Measurements from ENCODE around the gene IP6K2. TPM values are rescaled to one million over a fixed set of nuclear protein-coding genes. Genes with fewer than 3 reads are reported as not detected.
A peak's percentile ranks its signal among the peaks of the same experiment; 100 is the strongest.

The IP6K2 gene
- total RNA-seq, 5 donors from 2014 or later (not counting 1 experiment from before 2014, with no cell fraction given) = 69.0 to 95.7 (median 77.6) TPM

DNA sequence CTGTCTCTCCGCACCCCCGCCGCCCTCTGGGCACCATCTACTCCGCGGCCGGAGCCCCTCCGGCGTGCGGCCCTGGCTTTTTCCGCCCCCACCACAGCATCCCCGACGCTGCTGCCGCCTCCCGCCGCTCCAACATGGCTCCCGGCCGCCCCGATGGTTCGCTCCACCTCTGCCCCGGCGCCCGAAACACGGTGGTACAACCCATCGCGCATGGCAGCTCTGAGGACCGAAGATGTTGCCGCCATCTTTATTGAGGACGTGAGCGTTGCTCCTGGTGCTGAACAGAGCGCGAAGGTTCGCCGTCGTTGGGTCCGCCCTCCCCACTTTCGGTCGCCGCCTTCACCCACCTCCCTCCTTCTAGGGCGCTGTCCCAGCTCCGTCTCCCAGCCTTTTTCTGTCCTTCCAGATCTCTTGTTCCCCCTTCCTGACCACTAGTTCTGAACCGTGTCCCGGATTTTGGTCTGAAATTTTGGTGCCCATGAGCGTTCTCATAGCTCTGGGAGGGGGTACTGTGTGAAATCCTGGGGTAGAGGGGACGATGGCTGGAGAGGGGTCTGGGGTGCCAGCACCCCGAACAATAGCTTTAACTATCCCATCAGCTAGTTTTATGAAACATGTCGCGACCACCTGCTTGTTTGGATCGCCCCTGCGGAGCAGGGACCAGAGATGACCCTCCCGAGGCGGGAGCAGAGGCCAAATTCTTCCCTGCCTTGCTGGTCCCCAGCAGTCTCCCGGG, 54.1 kb downstream of the IP6K2 start, which contains the start of gene CELSR3:
Gene CELSR3, minus strand, starts transcription at position 134 of the 736 bp plus-strand sequence. CDS start 252 bp downstream, outside the sequence.
- POLR2A ChIA-PET = no interaction called here
- DNase-seq (peak in 30 of 35 experiments; percentile 21 to 78 (median 42)), ATAC-seq (replicated peaks in 1 of 4) (peak in 3 of 4 experiments; percentile 14 to 31 (median 28))
- Mint-ChIP-seq H3K9me3 (no peaks in the 10 kb centered on the region), H3K27me3 (peaks cover 20 to 26% of the 10 kb centered on the region in 2 donors), H3K36me3 (no peaks in the 10 kb centered on the region), H3K4me3 (peak within 1 kb of the TSS; percentile 68 to 78 (median 78)), H3K4me1 (peaks cover 14 to 27% (median 18%) of the 10 kb centered on the region in 3 donors), H3K27ac (peak within 1 kb of the TSS in 1 of 2 donors; percentile 27)
- Histone ChIP-seq H3K36me3 (ENCODE audit: control insufficient read depth in 2 of 2, extremely low read depth in 1 of 2, insufficient read depth in 1 of 2, low read length in 1 of 2) (no peaks in the 10 kb centered on the region), H3K27me3 (replicated peaks in 1 of 2; ENCODE audit: control insufficient read depth in 2 of 2, extremely low read depth in 1 of 2, insufficient read depth in 2 of 2, low read length in 1 of 2) (peaks cover 2 to 58% of the 10 kb centered on the region in 2 experiments), H3K4me1 (ENCODE audit: control insufficient read depth in 1 of 2, extremely low read depth in 1 of 2, insufficient read depth in 2 of 2, low read length in 2 of 2) (peaks cover 3 to 36% of the 10 kb centered on the region in 2 experiments), H3K27ac (ENCODE audit: low read length) (peak within 1 kb of the TSS; percentile 44), H3K4me3 (ENCODE audit: control insufficient read depth in 1 of 2, extremely low read depth in 1 of 2, low read length in 1 of 2) (peak within 1 kb of the TSS; percentile 66 to 77), H3K9me3 (no peaks in the 10 kb centered on the region)
- WGBS (ENCODE audit: insufficient coverage) = 4% methylated on average over 44 of the region's 52 CpGs
- CTCF ChIA-PET = no interaction called here

DNA sequence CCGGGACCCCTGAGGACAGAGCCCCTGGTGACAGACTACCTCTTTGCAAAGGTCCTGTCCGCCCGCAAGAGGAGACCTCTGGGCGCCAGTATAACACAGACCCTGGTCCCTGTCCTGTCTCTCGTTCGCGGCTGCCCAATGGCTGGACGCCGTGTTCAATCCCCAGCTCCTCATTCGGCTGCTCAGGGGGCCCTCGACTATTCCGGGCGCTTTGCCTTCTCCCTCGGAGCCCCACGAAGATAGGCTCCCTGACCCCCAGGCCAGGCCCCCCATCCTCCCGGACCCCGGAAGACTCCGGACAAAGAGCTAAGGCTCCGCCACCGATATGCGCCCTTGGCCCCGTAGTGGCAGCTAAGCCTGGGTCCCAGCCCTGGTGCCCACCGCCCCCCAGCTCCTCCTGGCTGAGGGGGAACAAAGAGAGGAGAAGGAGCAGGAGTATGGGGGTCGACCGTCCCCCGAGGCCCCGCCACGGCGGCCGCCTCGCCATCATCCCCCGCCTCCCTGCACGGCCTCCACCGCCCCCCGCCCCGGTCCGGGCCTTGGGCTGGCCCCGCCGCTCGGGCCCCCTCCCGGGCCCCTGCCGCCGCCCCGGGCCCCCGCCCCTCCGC, 54.8 kb downstream of the IP6K2 start:
- Histone ChIP-seq H3K9me3 (no peaks in the 10 kb centered on the region), H3K4me3 (ENCODE audit: control insufficient read depth in 1 of 2, extremely low read depth in 1 of 2, low read length in 1 of 2) (peak overlapping the region in 1 of 2 donors; percentile 42), H3K27ac (ENCODE audit: low read length) (no peak overlapping the region), H3K4me1 (ENCODE audit: control insufficient read depth in 1 of 2, extremely low read depth in 1 of 2, insufficient read depth in 2 of 2, low read length in 2 of 2) (peaks cover 3 to 40% of the 10 kb centered on the region in 2 experiments), H3K27me3 (replicated peaks in 1 of 2; ENCODE audit: control insufficient read depth in 2 of 2, extremely low read depth in 1 of 2, insufficient read depth in 2 of 2, low read length in 1 of 2) (peaks cover 2 to 62% of the 10 kb centered on the region in 2 experiments), H3K36me3 (ENCODE audit: control insufficient read depth in 2 of 2, extremely low read depth in 1 of 2, insufficient read depth in 1 of 2, low read length in 1 of 2) (no peaks in the 10 kb centered on the region)
- ATAC-seq (replicated peaks in 1 of 4) = no peak
- peaks cover 20 to 26% of the 10 kb centered on the region in 2 donors for H3K27me3 Mint-ChIP-seq
- peaks cover 14 to 31% (median 18%) of the 10 kb centered on the region in 3 donors for H3K4me1 Mint-ChIP-seq
- no peak for DNase-seq
- ChIA-PET POLR2A (no interaction called here), CTCF (no interaction called here)
- 8% methylated on average over 23 of the region's 46 CpGs for WGBS (ENCODE audit: insufficient coverage)
- H3K27ac Mint-ChIP-seq = no peak overlapping the region
- H3K36me3 Mint-ChIP-seq = no peaks in the 10 kb centered on the region
- peak overlapping the region in 1 of 3 donors; percentile 78 for H3K4me3 Mint-ChIP-seq
- no peaks in the 10 kb centered on the region for H3K9me3 Mint-ChIP-seq

DNA sequence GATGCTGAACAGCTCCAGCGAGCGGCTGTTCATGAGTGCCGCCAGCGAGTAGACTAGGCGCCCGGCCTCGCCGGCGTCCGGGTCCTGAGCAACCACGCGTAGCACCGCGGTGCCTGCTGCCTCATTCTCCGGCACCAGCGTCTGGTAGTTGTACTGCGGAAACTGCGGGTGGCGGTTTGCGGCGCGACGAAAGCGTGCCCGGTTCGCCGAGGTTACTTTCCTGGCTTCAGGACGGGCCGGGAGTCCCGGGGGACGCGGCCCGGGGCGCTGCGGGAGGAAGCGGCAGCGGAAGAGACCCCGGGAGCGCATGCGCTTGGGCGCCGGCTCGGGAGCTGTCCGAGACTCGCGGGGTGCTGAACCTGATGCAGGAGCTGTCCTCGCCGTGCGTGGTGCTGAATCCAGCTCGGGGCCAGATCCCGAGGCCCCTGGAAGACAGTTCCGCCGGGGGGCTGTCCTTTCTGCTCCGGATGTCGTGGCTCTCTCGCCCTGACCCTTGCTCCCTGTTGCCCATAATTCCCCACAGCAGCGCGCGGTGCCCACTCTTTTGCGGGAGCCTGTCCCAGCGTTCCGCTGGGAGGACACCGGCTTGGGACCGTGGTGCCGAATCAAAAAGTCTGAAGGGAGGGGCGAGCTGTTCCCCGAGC, 55.4 kb downstream of the IP6K2 start:
- no peaks in the 10 kb centered on the region for H3K9me3 ChIP-seq
- peaks cover 3 to 47% of the 10 kb centered on the region in 2 experiments for H3K4me1 ChIP-seq (ENCODE audit: control insufficient read depth in 1 of 2, extremely low read depth in 1 of 2, insufficient read depth in 2 of 2, low read length in 2 of 2)
- 4% methylated on average over 66 of the region's 67 CpGs for WGBS (ENCODE audit: insufficient coverage)
- CTCF ChIA-PET = interaction anchor here in 1 of 2 donors (0.6 kb wide), 1 partner anchor 22 kb away, joined by 4 read pairs; no protein-coding TSS in a partner anchor
- no peaks in the 10 kb centered on the region for H3K36me3 Mint-ChIP-seq
- H3K4me3 Mint-ChIP-seq = peak overlapping the region; percentile 13 to 54 (median 21)
- DNase-seq (peak; percentile 35 to 86 (median 70)), ATAC-seq (replicated peaks in 1 of 4) (peak; percentile 45 to 63 (median 48))
- H3K4me1 Mint-ChIP-seq = peaks cover 14 to 36% (median 24%) of the 10 kb centered on the region in 3 donors
- H3K27me3 Mint-ChIP-seq = peaks cover 20 to 26% of the 10 kb centered on the region in 2 donors
- H3K36me3 ChIP-seq (ENCODE audit: control insufficient read depth in 2 of 2, extremely low read depth in 1 of 2, insufficient read depth in 1 of 2, low read length in 1 of 2) = no peaks in the 10 kb centered on the region
- H3K9me3 Mint-ChIP-seq = no peaks in the 10 kb centered on the region
- no peak overlapping the region for H3K27ac Mint-ChIP-seq
- peak overlapping the region; percentile 34 to 42 for H3K4me3 ChIP-seq (ENCODE audit: control insufficient read depth in 1 of 2, extremely low read depth in 1 of 2, low read length in 1 of 2)
- POLR2A ChIA-PET = interaction anchor here in 1 of 2 donors (0.5 kb wide), 1 partner anchor 759 kb away, joined by 3 read pairs; no protein-coding TSS in a partner anchor
- no peak overlapping the region for H3K27ac ChIP-seq (ENCODE audit: low read length)
- peaks cover 2 to 65% of the 10 kb centered on the region in 2 experiments for H3K27me3 ChIP-seq (replicated peaks in 1 of 2; ENCODE audit: control insufficient read depth in 2 of 2, extremely low read depth in 1 of 2, insufficient read depth in 2 of 2, low read length in 1 of 2)

DNA sequence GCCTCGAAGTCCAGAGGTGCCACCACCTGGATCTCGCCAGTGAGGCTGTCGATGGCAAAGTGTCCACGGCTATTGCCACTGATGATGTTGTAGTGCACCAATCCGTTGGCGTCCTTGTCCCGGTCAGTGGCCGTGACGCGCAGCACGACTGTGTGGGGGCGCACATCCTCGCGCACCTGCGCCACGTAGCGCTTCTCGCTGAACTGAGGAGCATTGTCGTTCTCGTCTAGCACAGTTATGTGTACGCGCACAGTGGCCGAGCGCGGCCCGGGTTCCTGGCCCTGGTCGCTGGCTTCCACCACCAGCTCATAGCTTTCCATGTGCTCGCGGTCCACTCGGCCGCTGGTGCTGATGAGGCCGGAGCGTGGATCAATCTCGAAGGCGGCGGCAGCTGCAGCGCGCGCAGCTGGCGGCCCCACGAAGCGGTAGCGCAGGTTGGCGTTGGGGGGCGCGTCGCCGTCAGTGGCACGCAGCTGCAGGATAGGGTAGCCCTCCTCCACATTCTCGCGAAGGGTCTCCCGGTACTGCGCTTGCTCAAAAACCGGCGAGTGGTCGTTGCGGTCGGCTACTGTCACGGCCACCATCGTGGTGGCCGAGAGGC, 56.1 kb downstream of the IP6K2 start:
- H3K27ac Mint-ChIP-seq = no peak overlapping the region
- Histone ChIP-seq H3K4me1 (ENCODE audit: control insufficient read depth in 1 of 2, extremely low read depth in 1 of 2, insufficient read depth in 2 of 2, low read length in 2 of 2) (peaks cover 3 to 51% of the 10 kb centered on the region in 2 experiments), H3K36me3 (ENCODE audit: control insufficient read depth in 2 of 2, extremely low read depth in 1 of 2, insufficient read depth in 1 of 2, low read length in 1 of 2) (no peaks in the 10 kb centered on the region), H3K9me3 (no peaks in the 10 kb centered on the region), H3K27me3 (replicated peaks in 1 of 2; ENCODE audit: control insufficient read depth in 2 of 2, extremely low read depth in 1 of 2, insufficient read depth in 2 of 2, low read length in 1 of 2) (peaks cover 2 to 65% of the 10 kb centered on the region in 2 experiments), H3K4me3 (ENCODE audit: control insufficient read depth in 1 of 2, extremely low read depth in 1 of 2, low read length in 1 of 2) (peak overlapping the region in 1 of 2 donors; percentile 42), H3K27ac (ENCODE audit: low read length) (no peak overlapping the region)
- peaks cover 20 to 26% of the 10 kb centered on the region in 2 donors for H3K27me3 Mint-ChIP-seq
- POLR2A ChIA-PET = no interaction called here
- no peaks in the 10 kb centered on the region for H3K36me3 Mint-ChIP-seq
- WGBS (ENCODE audit: insufficient coverage) = 68% methylated on average over 61 of the region's 61 CpGs
- H3K9me3 Mint-ChIP-seq = no peaks in the 10 kb centered on the region
- H3K4me3 Mint-ChIP-seq = peak overlapping the region in 1 of 3 donors; percentile 54
- no peak for DNase-seq
- CTCF ChIA-PET = no interaction called here
- no peak for ATAC-seq (replicated peaks in 1 of 4)
- peaks cover 14 to 37% (median 25%) of the 10 kb centered on the region in 3 donors for H3K4me1 Mint-ChIP-seq

DNA sequence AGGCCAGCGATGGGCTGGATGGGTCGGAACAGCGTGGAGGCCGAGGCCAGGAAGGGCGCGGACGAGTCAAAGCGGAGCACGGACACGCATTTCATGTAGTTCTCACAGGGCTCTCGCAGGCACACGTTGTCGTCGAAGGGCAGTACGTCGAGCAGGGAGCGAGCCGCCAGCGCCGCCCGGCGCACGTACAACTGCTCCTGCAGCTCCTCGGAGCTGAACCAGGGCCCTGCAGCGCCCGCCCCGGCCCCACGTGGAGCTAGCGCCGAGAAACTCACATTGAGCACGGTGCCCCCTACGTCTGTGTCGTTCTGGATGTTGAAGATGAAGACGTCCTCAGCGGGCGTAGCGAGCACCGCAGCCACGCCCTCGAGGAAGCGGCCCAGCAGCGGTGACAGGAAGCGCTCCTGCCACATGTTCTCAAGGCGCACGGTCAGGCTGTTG, 60.2 kb downstream of the IP6K2 start:
- Mint-ChIP-seq H3K27ac (peak overlapping the region; percentile 34 to 65), H3K9me3 (no peaks in the 10 kb centered on the region), H3K36me3 (no peaks in the 10 kb centered on the region), H3K4me3 (peak overlapping the region; percentile 65 to 74 (median 72)), H3K27me3 (peaks cover 12 to 16% of the 10 kb centered on the region in 2 donors), H3K4me1 (peaks cover 0 to 26% (median 15%) of the 10 kb centered on the region in 3 donors)
- DNase-seq = peak in 28 of 35 experiments; percentile 15 to 55 (median 28)
- 58% methylated on average over 45 of the region's 45 CpGs for WGBS (ENCODE audit: insufficient coverage)
- no peaks in the 10 kb centered on the region for H3K36me3 ChIP-seq (ENCODE audit: control insufficient read depth in 2 of 2, extremely low read depth in 1 of 2, insufficient read depth in 1 of 2, low read length in 1 of 2)
- ATAC-seq (replicated peaks in 1 of 4) = peak in 1 of 4 experiments; percentile 15
- POLR2A ChIA-PET = no interaction called here
- H3K9me3 ChIP-seq = no peaks in the 10 kb centered on the region
- peaks cover 0 to 37% of the 10 kb centered on the region in 2 experiments for H3K4me1 ChIP-seq (ENCODE audit: control insufficient read depth in 1 of 2, extremely low read depth in 1 of 2, insufficient read depth in 2 of 2, low read length in 2 of 2)
- peak overlapping the region; percentile 46 to 52 for H3K4me3 ChIP-seq (ENCODE audit: control insufficient read depth in 1 of 2, extremely low read depth in 1 of 2, low read length in 1 of 2)
- peaks cover 2 to 38% of the 10 kb centered on the region in 2 experiments for H3K27me3 ChIP-seq (replicated peaks in 1 of 2; ENCODE audit: control insufficient read depth in 2 of 2, extremely low read depth in 1 of 2, insufficient read depth in 2 of 2, low read length in 1 of 2)
- CTCF ChIA-PET = interaction anchor here in 1 of 2 donors (0.6 kb wide), 1 partner anchor 497 kb away, joined by 3 read pairs; no protein-coding TSS in a partner anchor
- peak overlapping the region; percentile 57 for H3K27ac ChIP-seq (ENCODE audit: low read length)
